GM12878 (cell line): Measurements from ENCODE around the gene CDC37L1.

Source experiments
- BACH1 ChIP-seq: fragments of 450-650 bp; IDR thresholded peaks from 2 replicates; pipeline ENCODE4 v1.6.1; 2017; ENCODE audit warnings: mild to moderate bottlenecking, borderline replicate concordance
- CEBPB ChIP-seq, 2 experiments: fragments of 150-350 bp in 1 of 2; IDR thresholded peaks; 2 replicates each; pipeline ENCODE4 v1.6.1; 2012 to 2014; ENCODE audit warnings: low read depth in 2 of 2, low read length in 2 of 2, borderline replicate concordance in 1 of 2, inconsistent platforms in 1 of 2
- CREB1 ChIP-seq: IDR thresholded peaks from 2 replicates; pipeline ENCODE4 v1.6.1; 2012; ENCODE audit warnings: low read depth, mild to moderate bottlenecking, inconsistent platforms
- CTCF ChIP-seq, 3 experiments: IDR thresholded peaks in 2 of 3; conservative IDR thresholded peaks in 1 of 3; 2 replicates each; pipeline ENCODE4 v1.5.1; 2011; ENCODE audit warnings: low read depth in 3 of 3, low read length in 3 of 3, mild to moderate bottlenecking in 3 of 3, control low read depth in 2 of 3, moderate library complexity in 2 of 3, inconsistent platforms in 1 of 3, mixed read lengths in 1 of 3; ENCODE audit not compliant: control insufficient read depth in 2 of 3, insufficient read depth in 1 of 3; ENCODE audit errors: extremely low read depth in 1 of 3
- EZH2 ChIP-seq: IDR thresholded peaks from 2 replicates; pipeline ENCODE4 v1.6.1; 2012; ENCODE audit warnings: low read depth, mild to moderate bottlenecking, control low read depth, inconsistent platforms, low read length, borderline replicate concordance; ENCODE audit not compliant: control insufficient read depth
- RAD21 ChIP-seq: IDR thresholded peaks from 2 replicates; pipeline ENCODE4 v1.6.1; 2011; ENCODE audit warnings: mild to moderate bottlenecking, low read depth, low read length, moderate library complexity; ENCODE audit not compliant: insufficient read depth
- RBBP5 ChIP-seq: fragments of 200-600 bp; sonication (generic); conservative IDR thresholded peaks from 2 replicates; pipeline ENCODE4 v1.6.1; 2016
- RCOR1 ChIP-seq: conservative IDR thresholded peaks from 2 replicates; pipeline ENCODE4 v1.6.1; 2012; ENCODE audit warnings: low read depth, low read length, improper control_type of control experiment
- REST ChIP-seq: IDR thresholded peaks from 2 replicates; pipeline ENCODE4 v1.6.1; 2012; ENCODE audit warnings: mild to moderate bottlenecking, low read depth, low read length

GRCh38 chr9:4638968-4639367, 40.4 kb upstream of the CDC37L1 start:
- TF ChIP-seq CREB1 = no peak
- no peak for TF ChIP-seq REST
- TF ChIP-seq CTCF (IDR thresholded peaks at IDR 0.05 in 2 of 3, conservative IDR thresholded peaks at IDR 0.05 in 1 of 3; ENCODE audit: control insufficient read depth in 2 of 3, extremely low read depth in 1 of 3, insufficient read depth in 1 of 3, low read depth in 3 of 3, low read length in 3 of 3) = no peak
- TF ChIP-seq EZH2 = no peak
- no peak for TF ChIP-seq RAD21
- TF ChIP-seq RBBP5 = no peak
- no peak for TF ChIP-seq BACH1
- no peak for TF ChIP-seq RCOR1
- TF ChIP-seq CEBPB (IDR thresholded peaks at IDR 0.05; ENCODE audit: borderline replicate concordance in 1 of 2, low read depth in 2 of 2, low read length in 2 of 2) = no peak
